Left colon (tissue), 2 donors: ENCODE results near the gene PRDM4. TPM values are rescaled to one million over a fixed set of nuclear protein-coding genes. Genes with fewer than 3 reads are reported as not detected.

Experiments
- ATAC-seq: fragments of 200-7000 bp; cut with Tn5 transposase; one replicate; pipeline ENCODE4 v1.9.1; 2020; ENCODE audit warnings: mild to moderate bottlenecking, moderate library complexity
- DNase-seq, 2 donors: peaks; one replicate each; pipeline ENCODE4 v3.0.0-alpha.2; 2020
- intact Hi-C, 2 donors: fragments of 100-400 bp; cut with DNase I in 1 of 2; cut with micrococcal nuclease in 1 of 2; formaldehyde crosslinking; loops; one replicate each; pipeline versions ENCODE4 v1.11.2 to v1.14.0; 2022; cut with DNase I, micrococcal nuclease
- long read RNA-seq: library from polyadenylated mRNA; unstranded; transcript quantifications from one replicate; pipeline ENCODE4 v2.0.0, GENCODE V29; 2021
- total RNA-seq, 2 donors: library from RNA; stranded (reverse); fragmentation: NEBNext Ultra II Directional; extraction: Animal tissue kit (Norgen Biotek cat#: 25700); gene quantifications; one replicate each; pipeline ENCODE4 v1.2.1, GENCODE V29; 2021
- donor health status: DM: no; HTN: no; CAD: no.
- donor health status: DM: yes; HTN: yes; CAD: no.

Gene PRDM4
- 10 to 100 TPM; 32.3 to 38.4 TPM for total RNA-seq
- long read RNA-seq, full-length matches to known transcripts: 13 of 31 reads
- long read RNA-seq, partial matches to known transcripts: 14 of 31 reads
- long read RNA-seq, other reads (novel, unspliced or antisense): 4 of 31 reads

- DNase-seq (peak; percentile 92), ATAC-seq (peak; percentile 92)
- intact Hi-C loops: no loop called here
Observed at GRCh38 chr12:107760809-107761501, at the start of gene PRDM4. Gene PRDM4 (minus strand): TSS chr12:107761137. CDS start chr12:107760515, 622 bp downstream.

- no peak for DNase-seq
- intact Hi-C loops: no loop called here
- ATAC-seq: no peak
Observed at GRCh38 chr12:107807471-107808150, 46.7 kb upstream of the PRDM4 start.

GRCh38 chr12:107805488-107806180 is 44.7 kb upstream of the PRDM4 start:
- intact Hi-C loops: no loop called here
- ATAC-seq (no peak), DNase-seq (no peak)

GRCh38 chr12:107803092-107803491 is 42.2 kb upstream of the PRDM4 start:
- no peak for DNase-seq
- no peak for ATAC-seq
- intact Hi-C loops: no loop called here

- no peak for ATAC-seq
- DNase-seq: no peak
- intact Hi-C loops: no loop called here
Observed at GRCh38 chr12:107801150-107801549, 40.2 kb upstream of the PRDM4 start.

GRCh38 chr12:107798580-107798979 is 37.6 kb upstream of the PRDM4 start:
- no peak for ATAC-seq
- DNase-seq: no peak
- intact Hi-C loops: no loop called here

GRCh38 chr12:107794451-107794850 is 33.5 kb upstream of the PRDM4 start:
- intact Hi-C loops: no loop called here
- ATAC-seq (no peak), DNase-seq (no peak)

GRCh38 chr12:107791465-107792089 is 30.6 kb upstream of the PRDM4 start:
- DNase-seq (no peak), ATAC-seq (no peak)
- intact Hi-C loops: no loop called here

GRCh38 chr12:107788690-107789458 is 27.9 kb upstream of the PRDM4 start:
- ATAC-seq (no peak), DNase-seq (no peak)
- intact Hi-C loops: no loop called here

GRCh38 chr12:107788281-107788680 is 27.3 kb upstream of the PRDM4 start:
- intact Hi-C loops: no loop called here
- DNase-seq: no peak
- ATAC-seq: no peak

GRCh38 chr12:107783406-107784376 is 22.8 kb upstream of the PRDM4 start:
- DNase-seq (no peak), ATAC-seq (no peak)
- intact Hi-C loops: no loop called here

- intact Hi-C loops: no loop called here
- no peak for ATAC-seq
- DNase-seq: no peak
Observed at GRCh38 chr12:107782067-107782466, 21.1 kb upstream of the PRDM4 start.

GRCh38 chr12:107780298-107780697 is 19.4 kb upstream of the PRDM4 start:
- no peak for DNase-seq
- intact Hi-C loops: no loop called here
- ATAC-seq: no peak

GRCh38 chr12:107779077-107779831 is 18.3 kb upstream of the PRDM4 start:
- intact Hi-C loops: no loop called here
- ATAC-seq (no peak), DNase-seq (no peak)

- intact Hi-C loops: no loop called here
- ATAC-seq (peak; percentile 99), DNase-seq (peak; percentile 38 to 52)
Observed at GRCh38 chr12:107778383-107779025, 17.6 kb upstream of the PRDM4 start.

- DNase-seq: no peak
- intact Hi-C loops: no loop called here
- no peak for ATAC-seq
Observed at GRCh38 chr12:107776171-107776570, 15.2 kb upstream of the PRDM4 start.
